ENCODE measurements around the gene SHROOM4. TPM values are rescaled to one million over a fixed set of nuclear protein-coding genes. Genes with fewer than 3 reads are reported as not detected.

The SHROOM4 gene, protein sequence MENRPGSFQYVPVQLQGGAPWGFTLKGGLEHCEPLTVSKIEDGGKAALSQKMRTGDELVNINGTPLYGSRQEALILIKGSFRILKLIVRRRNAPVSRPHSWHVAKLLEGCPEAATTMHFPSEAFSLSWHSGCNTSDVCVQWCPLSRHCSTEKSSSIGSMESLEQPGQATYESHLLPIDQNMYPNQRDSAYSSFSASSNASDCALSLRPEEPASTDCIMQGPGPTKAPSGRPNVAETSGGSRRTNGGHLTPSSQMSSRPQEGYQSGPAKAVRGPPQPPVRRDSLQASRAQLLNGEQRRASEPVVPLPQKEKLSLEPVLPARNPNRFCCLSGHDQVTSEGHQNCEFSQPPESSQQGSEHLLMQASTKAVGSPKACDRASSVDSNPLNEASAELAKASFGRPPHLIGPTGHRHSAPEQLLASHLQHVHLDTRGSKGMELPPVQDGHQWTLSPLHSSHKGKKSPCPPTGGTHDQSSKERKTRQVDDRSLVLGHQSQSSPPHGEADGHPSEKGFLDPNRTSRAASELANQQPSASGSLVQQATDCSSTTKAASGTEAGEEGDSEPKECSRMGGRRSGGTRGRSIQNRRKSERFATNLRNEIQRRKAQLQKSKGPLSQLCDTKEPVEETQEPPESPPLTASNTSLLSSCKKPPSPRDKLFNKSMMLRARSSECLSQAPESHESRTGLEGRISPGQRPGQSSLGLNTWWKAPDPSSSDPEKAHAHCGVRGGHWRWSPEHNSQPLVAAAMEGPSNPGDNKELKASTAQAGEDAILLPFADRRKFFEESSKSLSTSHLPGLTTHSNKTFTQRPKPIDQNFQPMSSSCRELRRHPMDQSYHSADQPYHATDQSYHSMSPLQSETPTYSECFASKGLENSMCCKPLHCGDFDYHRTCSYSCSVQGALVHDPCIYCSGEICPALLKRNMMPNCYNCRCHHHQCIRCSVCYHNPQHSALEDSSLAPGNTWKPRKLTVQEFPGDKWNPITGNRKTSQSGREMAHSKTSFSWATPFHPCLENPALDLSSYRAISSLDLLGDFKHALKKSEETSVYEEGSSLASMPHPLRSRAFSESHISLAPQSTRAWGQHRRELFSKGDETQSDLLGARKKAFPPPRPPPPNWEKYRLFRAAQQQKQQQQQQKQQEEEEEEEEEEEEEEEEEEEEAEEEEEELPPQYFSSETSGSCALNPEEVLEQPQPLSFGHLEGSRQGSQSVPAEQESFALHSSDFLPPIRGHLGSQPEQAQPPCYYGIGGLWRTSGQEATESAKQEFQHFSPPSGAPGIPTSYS (N-terminal part only)
- total RNA-seq, result 1 to 10 TPM; 2.7 to 8.8 (median 4.3) TPM

DNA sequence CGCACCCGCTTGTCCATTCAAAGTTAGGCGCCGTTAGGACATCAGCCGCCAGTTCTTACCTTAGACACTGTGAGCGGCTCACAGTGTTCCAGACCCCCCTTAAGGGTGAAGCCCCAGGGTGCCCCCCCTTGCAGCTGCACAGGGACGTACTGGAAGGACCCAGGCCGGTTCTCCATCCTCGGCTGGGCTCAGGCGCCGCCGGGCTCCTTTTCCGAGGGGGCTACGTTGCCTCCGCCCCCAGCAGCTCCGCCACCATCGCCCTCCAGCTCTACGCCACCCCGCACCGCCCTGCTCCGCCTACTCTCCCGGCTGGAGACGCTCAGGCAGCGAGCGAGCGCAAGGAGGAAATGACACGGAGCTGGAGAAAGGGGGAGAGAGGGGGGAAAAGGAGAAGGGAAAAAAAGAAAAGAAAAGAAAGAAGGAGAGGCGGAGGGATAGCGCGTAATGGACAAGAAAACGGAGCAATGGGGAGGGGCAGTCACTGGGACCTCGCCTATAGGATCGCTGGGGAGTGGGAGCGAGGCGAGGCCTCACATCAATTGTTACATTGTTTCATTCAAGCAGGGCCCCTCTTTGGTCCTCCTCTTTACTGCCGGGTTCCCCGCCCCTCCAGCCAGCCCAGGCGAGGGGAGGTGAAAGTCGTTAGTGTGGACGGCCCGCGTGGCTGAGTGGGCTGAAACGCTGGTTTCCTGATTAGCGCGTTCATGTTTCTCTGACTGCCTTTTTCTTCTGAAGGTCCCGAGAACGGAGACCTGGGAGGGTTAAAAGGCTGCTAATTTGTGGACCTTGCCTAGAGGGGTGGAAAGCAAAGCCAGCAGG, at the start of gene SHROOM4:
Gene SHROOM4, minus strand, starts transcription at position 352 of the 819 bp plus-strand sequence. Its CDS starts 176 bp downstream, at position 176.
- H3K4me3 ChIP-seq, result peak within 1 kb of the TSS; percentile 41 to 64 (median 54)
- TF ChIP-seq, protein P1, sequence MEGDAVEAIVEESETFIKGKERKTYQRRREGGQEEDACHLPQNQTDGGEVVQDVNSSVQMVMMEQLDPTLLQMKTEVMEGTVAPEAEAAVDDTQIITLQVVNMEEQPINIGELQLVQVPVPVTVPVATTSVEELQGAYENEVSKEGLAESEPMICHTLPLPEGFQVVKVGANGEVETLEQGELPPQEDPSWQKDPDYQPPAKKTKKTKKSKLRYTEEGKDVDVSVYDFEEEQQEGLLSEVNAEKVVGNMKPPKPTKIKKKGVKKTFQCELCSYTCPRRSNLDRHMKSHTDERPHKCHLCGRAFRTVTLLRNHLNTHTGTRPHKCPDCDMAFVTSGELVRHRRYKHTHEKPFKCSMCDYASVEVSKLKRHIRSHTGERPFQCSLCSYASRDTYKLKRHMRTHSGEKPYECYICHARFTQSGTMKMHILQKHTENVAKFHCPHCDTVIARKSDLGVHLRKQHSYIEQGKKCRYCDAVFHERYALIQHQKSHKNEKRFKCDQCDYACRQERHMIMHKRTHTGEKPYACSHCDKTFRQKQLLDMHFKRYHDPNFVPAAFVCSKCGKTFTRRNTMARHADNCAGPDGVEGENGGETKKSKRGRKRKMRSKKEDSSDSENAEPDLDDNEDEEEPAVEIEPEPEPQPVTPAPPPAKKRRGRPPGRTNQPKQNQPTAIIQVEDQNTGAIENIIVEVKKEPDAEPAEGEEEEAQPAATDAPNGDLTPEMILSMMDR (IDR thresholded peaks at IDR 0.05), result no peak
- TF ChIP-seq POLR2A (IDR thresholded peaks at IDR 0.05), result peak in 1 of 4 donors; percentile 9
- H3K27ac ChIP-seq, result peak within 1 kb of the TSS; percentile 60 to 79 (median 70)
- no peak for DNase-seq
- 0 to 26% methylated on average over 6 to 15 of the region's 47 CpGs for WGBS, 2 donors
- peaks cover 0 to 7% (median 0%) of the 10 kb centered on the region in 3 donors for H3K4me1 ChIP-seq
- intact Hi-C loops (cut with DNase I), result no loop called here
- no peaks in the 10 kb centered on the region for H3K27me3 ChIP-seq
- no peaks in the 10 kb centered on the region for H3K36me3 ChIP-seq
- no peaks in the 10 kb centered on the region for H3K9me3 ChIP-seq

DNA sequence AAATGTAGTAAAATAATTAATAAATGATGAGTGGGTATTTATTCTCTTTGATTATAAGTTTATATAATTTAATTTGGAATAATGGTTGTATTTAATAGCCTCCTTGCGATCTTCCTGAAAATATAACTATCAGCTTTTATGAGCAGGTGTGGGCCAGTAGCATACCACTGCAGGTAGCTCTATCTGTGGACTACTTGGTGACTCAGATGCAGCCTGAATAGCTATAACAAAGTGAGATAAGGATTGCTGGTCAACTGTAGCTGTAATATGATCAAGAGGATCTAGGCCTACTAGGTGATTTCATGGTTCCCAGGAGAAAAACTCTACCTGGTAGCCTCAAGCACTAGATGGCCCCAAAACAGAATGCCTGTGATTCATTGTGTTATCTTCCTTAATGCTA, 49.5 kb upstream of the SHROOM4 start:
- TF ChIP-seq, protein P1 (IDR thresholded peaks at IDR 0.05), result no peak
- TF ChIP-seq POLR2A (IDR thresholded peaks at IDR 0.05), result no peak
- Histone ChIP-seq H3K27me3 (no peaks in the 10 kb centered on the region), H3K4me3 (no peak overlapping the region), H3K4me1 (no peaks in the 10 kb centered on the region), H3K27ac (no peak overlapping the region), H3K36me3 (no peaks in the 10 kb centered on the region), H3K9me3 (no peaks in the 10 kb centered on the region)
- DNase-seq, result no peak
- 83 to 96% methylated on average over 1 of the region's 1 CpG for WGBS, 2 donors
- intact Hi-C loops (cut with DNase I), result no loop called here

DNA sequence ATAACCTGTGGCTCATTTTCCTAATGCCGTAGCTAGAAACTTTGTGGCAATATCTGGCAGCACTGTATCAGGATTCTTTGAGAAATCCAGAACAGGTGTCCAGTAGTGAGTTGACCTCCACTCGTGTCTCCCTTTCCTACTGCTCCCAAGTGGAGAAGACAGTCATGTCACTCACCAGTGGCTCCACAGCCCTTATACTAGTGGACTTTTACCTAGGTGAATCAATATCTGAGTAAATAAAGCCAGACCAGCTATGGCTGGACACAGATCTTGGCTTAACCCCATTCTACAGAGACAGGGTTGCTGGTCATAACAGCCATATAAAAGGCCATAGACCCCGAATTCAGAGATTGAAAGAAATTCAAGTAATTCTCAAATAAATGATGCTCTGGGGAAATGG, 46.5 kb upstream of the SHROOM4 start:
- no peaks in the 10 kb centered on the region for H3K9me3 ChIP-seq
- intact Hi-C loops (cut with DNase I), result no loop called here
- H3K36me3 ChIP-seq, result no peaks in the 10 kb centered on the region
- no peaks in the 10 kb centered on the region for H3K4me1 ChIP-seq
- no peak for DNase-seq
- H3K27ac ChIP-seq, result no peak overlapping the region
- WGBS, 2 donors, result 73 to 88% methylated on average over 2 to 3 of the region's 3 CpGs
- H3K27me3 ChIP-seq, result no peaks in the 10 kb centered on the region
- TF ChIP-seq, protein P1 (IDR thresholded peaks at IDR 0.05), result no peak
- TF ChIP-seq POLR2A (IDR thresholded peaks at IDR 0.05), result no peak
- no peak overlapping the region for H3K4me3 ChIP-seq

DNA sequence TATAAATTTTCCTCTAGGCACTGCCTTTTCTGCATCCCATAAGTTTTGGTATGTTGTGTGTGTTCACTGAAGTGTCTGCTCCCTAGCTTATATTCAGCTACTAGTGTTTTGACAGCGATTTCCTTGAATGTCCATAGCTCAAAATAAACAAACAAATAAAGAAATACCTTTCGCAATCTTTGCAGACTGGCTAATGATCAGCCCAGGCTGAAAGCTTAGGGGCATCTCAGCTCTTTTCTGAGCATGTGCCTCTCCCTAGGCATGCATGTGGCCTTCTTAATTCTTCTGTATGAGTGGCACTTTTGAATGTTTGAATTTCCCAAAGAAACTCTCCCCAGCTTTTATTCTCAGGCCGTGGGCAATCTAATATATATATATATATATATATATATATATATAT, 44.6 kb upstream of the SHROOM4 start:
- WGBS, 2 donors, result 47 to 60% methylated on average over 2 of the region's 3 CpGs
- Histone ChIP-seq H3K9me3 (no peaks in the 10 kb centered on the region), H3K4me3 (no peak overlapping the region), H3K36me3 (no peaks in the 10 kb centered on the region), H3K4me1 (no peaks in the 10 kb centered on the region), H3K27ac (no peak overlapping the region), H3K27me3 (no peaks in the 10 kb centered on the region)
- TF ChIP-seq, protein P1 (IDR thresholded peaks at IDR 0.05), result no peak
- TF ChIP-seq POLR2A (IDR thresholded peaks at IDR 0.05), result no peak
- intact Hi-C loops (cut with DNase I), result no loop called here
- DNase-seq, result no peak

All from esophagus squamous epithelium (tissue), 5 donors.